Adrenal gland (tissue), 5 donors: ENCODE results near the gene PGS1.

ENCODE experiments used
- POLR2A ChIP-seq, 2 donors: fragments of 450-650 bp; IDR thresholded peaks; one replicate each; pipeline ENCODE4 v1.6.1; 2017; ENCODE audit warnings: antibody characterized with exemption in 2 of 2, mild to moderate bottlenecking in 2 of 2, moderate library complexity in 1 of 2
- TF ChIP-seq, protein P1 (sequence below), 6 experiments: fragments of 450-650 bp in 4 of 6; fragments of 200-600 bp in 2 of 6; sonication (generic) in 1 of 6; IDR thresholded peaks; 1 replicate in 5 of 6; 2 replicates in 1 of 6; pipeline versions ENCODE4 v1.5.1 to v1.8.0; 2016 to 2021; ENCODE audit warnings: antibody characterized with exemption in 6 of 6, mild to moderate bottlenecking in 2 of 6, moderate library complexity in 1 of 6
- donor health status: DM: no; HTN: no; CAD: no.

DNA sequence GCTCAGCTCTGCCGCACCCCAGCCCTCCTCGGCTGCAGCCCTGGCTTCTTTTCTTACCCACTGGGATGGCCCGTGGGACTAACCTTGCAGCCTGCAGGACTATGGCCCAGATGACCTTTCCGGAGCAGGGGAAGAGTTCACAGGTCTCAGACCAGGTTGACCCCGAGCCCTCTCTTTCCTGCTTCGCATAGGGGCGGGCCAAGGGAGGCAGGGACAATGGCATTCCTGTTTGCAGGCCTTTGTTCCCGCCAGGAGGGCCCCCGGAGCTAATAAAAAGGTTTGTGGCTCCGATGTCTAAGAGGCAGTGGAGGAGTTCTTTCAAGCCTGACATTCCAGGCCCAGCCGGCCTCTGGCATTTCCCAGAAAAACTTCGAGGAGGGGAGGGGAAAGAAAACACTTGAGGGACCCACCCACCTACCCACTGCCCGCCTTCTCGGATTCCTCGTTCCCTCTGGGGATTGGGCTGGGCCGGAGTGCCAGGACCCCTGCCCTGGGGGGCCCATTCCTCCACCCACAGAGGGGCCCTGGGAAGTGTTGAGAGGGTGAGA, 12.8 kb upstream of the PGS1 start:
- TF ChIP-seq, protein P1, sequence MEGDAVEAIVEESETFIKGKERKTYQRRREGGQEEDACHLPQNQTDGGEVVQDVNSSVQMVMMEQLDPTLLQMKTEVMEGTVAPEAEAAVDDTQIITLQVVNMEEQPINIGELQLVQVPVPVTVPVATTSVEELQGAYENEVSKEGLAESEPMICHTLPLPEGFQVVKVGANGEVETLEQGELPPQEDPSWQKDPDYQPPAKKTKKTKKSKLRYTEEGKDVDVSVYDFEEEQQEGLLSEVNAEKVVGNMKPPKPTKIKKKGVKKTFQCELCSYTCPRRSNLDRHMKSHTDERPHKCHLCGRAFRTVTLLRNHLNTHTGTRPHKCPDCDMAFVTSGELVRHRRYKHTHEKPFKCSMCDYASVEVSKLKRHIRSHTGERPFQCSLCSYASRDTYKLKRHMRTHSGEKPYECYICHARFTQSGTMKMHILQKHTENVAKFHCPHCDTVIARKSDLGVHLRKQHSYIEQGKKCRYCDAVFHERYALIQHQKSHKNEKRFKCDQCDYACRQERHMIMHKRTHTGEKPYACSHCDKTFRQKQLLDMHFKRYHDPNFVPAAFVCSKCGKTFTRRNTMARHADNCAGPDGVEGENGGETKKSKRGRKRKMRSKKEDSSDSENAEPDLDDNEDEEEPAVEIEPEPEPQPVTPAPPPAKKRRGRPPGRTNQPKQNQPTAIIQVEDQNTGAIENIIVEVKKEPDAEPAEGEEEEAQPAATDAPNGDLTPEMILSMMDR (IDR thresholded peaks at IDR 0.05), result no peak
- TF ChIP-seq POLR2A (IDR thresholded peaks at IDR 0.05), result no peak
